Suprapubic skin (tissue), 3 donors: ENCODE results near the gene PTPN1.

Experiments used
- POLR2A ChIP-seq, 2 donors: fragments of 450-650 bp; IDR thresholded peaks; one replicate each; pipeline ENCODE4 v1.6.1; 2017; ENCODE audit warnings: antibody characterized with exemption in 2 of 2, mild to moderate bottlenecking in 2 of 2, moderate library complexity in 2 of 2
- TF ChIP-seq, protein P1 (sequence below), 2 donors: fragments of 200-600 bp in 1 of 2; fragments of 450-650 bp in 1 of 2; sonication (generic) in 1 of 2; IDR thresholded peaks; one replicate each; pipeline ENCODE4 v1.5.1; 2016 to 2019; ENCODE audit warnings: antibody characterized with exemption in 2 of 2, mild to moderate bottlenecking in 1 of 2, moderate library complexity in 1 of 2

- TF ChIP-seq, protein P1, sequence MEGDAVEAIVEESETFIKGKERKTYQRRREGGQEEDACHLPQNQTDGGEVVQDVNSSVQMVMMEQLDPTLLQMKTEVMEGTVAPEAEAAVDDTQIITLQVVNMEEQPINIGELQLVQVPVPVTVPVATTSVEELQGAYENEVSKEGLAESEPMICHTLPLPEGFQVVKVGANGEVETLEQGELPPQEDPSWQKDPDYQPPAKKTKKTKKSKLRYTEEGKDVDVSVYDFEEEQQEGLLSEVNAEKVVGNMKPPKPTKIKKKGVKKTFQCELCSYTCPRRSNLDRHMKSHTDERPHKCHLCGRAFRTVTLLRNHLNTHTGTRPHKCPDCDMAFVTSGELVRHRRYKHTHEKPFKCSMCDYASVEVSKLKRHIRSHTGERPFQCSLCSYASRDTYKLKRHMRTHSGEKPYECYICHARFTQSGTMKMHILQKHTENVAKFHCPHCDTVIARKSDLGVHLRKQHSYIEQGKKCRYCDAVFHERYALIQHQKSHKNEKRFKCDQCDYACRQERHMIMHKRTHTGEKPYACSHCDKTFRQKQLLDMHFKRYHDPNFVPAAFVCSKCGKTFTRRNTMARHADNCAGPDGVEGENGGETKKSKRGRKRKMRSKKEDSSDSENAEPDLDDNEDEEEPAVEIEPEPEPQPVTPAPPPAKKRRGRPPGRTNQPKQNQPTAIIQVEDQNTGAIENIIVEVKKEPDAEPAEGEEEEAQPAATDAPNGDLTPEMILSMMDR (IDR thresholded peaks at IDR 0.05), result no peak
- no peak for TF ChIP-seq POLR2A (IDR thresholded peaks at IDR 0.05)
Measured at GRCh38 chr20:50467174-50467573, 43.0 kb upstream of the PTPN1 start.
